ENCODE data around the gene TIPARP. TPM values are rescaled to one million over a fixed set of nuclear protein-coding genes. Genes with fewer than 3 reads are reported as not detected.
A peak's percentile ranks its signal among the peaks of the same experiment; 100 is the strongest.
"Not testable (repeated sequence)": the region's sequence is repeated elsewhere in the genome, so short reads cannot be mapped to it uniquely, and the experiment has no call there.

The TIPARP gene
- total RNA-seq, 4 donors from 2014 or later = 61.9 to 94.8 (median 78.5) TPM

DNA sequence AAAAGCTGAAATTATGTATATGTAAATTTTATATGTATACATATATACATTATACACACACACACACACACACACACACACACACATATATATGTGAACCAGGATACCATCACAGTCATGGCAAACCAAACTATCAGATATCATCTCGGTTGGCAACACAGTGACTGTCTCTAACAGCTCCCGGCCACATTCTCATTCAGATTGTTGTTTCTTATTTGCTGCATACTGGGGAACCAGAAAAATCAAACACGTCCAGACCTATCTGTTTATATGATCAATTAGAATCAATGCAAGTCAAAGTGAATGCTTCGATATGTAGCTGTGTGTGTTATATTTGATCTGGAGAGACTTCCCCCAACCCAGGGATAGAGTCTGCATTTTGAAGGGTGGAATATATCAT, 61.1 kb downstream of the TIPARP start:
- peak; percentile 31 for DNase-seq (ENCODE audit: extremely low spot score)
- H3K9me3 ChIP-seq = no peaks in the 10 kb centered on the region
- TF ChIP-seq EP300 (IDR thresholded peaks at IDR 0.05) = no peak
- no peak for TF ChIP-seq POLR2A (IDR thresholded peaks at IDR 0.05; ENCODE audit: low read depth)
- TF ChIP-seq, protein P1, sequence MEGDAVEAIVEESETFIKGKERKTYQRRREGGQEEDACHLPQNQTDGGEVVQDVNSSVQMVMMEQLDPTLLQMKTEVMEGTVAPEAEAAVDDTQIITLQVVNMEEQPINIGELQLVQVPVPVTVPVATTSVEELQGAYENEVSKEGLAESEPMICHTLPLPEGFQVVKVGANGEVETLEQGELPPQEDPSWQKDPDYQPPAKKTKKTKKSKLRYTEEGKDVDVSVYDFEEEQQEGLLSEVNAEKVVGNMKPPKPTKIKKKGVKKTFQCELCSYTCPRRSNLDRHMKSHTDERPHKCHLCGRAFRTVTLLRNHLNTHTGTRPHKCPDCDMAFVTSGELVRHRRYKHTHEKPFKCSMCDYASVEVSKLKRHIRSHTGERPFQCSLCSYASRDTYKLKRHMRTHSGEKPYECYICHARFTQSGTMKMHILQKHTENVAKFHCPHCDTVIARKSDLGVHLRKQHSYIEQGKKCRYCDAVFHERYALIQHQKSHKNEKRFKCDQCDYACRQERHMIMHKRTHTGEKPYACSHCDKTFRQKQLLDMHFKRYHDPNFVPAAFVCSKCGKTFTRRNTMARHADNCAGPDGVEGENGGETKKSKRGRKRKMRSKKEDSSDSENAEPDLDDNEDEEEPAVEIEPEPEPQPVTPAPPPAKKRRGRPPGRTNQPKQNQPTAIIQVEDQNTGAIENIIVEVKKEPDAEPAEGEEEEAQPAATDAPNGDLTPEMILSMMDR (IDR thresholded peaks at IDR 0.05) = no peak
- no peak for TF ChIP-seq POLR2AphosphoS5 (IDR thresholded peaks at IDR 0.05)
- no peak overlapping the region for H3K27ac ChIP-seq (replicated peaks in 1 of 4)
- H3K27me3 ChIP-seq = no peaks in the 10 kb centered on the region
- no peak overlapping the region for H3K4me3 ChIP-seq
- no peaks in the 10 kb centered on the region for H3K36me3 ChIP-seq
- intact Hi-C loops (cut with DNase I) = no loop called here
- no peaks in the 10 kb centered on the region for H3K4me1 ChIP-seq
- 63% methylated on average over 4 of the region's 4 CpGs for WGBS

DNA sequence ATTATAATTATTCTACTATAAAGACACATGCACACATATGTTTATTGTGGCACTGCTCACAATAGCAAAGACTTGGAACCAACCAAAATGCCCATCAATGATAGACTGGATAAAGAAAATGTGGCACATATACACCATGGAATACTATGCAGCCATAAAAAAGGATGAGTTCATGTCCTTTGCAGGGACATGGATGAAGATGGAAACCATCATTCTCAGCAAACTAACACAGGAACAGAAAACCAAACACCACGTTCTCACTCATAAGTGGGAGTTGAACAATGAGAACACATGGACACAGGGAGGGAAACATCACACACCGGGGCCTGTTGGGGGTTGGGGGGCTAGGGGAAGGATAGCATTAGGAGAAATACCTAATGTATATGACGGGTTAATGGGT, 62.7 kb downstream of the TIPARP start:
- H3K4me3 ChIP-seq; H3K27me3 ChIP-seq; H3K36me3 ChIP-seq; H3K4me1 ChIP-seq; H3K9me3 ChIP-seq; DNase-seq (ENCODE audit: extremely low spot score); intact Hi-C loops (cut with DNase I); H3K27ac ChIP-seq (replicated peaks in 1 of 4): not testable (repeated sequence)
- WGBS = 92% methylated on average over 3 of the region's 3 CpGs

DNA sequence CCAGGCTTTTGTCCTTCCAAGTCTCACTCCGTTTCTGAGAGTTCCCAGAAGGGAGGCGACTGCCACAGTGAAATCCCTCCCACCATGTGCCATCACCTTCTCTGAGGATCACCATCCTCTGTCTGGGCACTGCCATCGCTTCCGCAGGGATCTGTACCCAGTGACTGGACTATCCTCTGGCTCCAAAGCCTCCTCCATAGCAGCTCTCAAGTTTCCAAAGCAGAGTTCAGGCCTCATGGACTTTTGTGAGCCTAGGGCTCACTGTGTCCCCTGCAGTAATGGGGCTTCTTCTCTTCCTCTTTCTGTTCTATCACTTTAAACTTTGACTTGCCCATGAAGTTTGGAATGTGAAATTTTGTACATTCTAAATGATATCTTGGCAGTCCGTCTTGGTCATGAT, 63.9 kb downstream of the TIPARP start:
- H3K27ac ChIP-seq (replicated peaks in 1 of 4) = no peak overlapping the region
- WGBS = 88% methylated on average over 5 of the region's 5 CpGs
- intact Hi-C loops (cut with DNase I) = no loop called here
- H3K4me3 ChIP-seq = no peak overlapping the region
- TF ChIP-seq, protein P1 (IDR thresholded peaks at IDR 0.05) = no peak
- TF ChIP-seq EP300 (IDR thresholded peaks at IDR 0.05) (no peak), POLR2AphosphoS5 (IDR thresholded peaks at IDR 0.05) (no peak), POLR2A (IDR thresholded peaks at IDR 0.05; ENCODE audit: low read depth) (no peak)
- H3K36me3 ChIP-seq = no peaks in the 10 kb centered on the region
- DNase-seq (ENCODE audit: extremely low spot score) = peak; percentile 62
- H3K4me1 ChIP-seq = no peaks in the 10 kb centered on the region
- H3K27me3 ChIP-seq = no peaks in the 10 kb centered on the region
- H3K9me3 ChIP-seq = no peaks in the 10 kb centered on the region

DNA sequence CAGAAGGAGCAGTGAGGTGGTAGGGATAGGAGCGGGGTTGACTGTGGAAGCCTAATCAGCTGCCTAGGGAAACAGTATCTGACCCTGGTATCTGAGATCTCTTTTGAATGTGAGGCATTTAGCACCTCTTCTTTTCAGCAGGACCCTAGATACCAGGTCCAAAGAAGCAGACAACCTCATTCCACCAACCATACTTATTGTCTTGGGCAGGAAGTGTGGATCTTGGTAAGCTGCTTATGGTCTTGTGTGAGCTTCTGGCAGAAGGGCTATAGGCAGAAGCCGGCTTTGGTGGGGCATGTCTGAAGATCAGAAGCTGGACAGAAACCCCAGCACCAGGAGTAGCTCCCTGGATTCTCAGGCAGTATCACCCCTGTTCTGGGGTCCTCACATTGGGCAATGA, 65.6 kb downstream of the TIPARP start:
- peak; percentile 68 for DNase-seq (ENCODE audit: extremely low spot score)
- Histone ChIP-seq H3K27me3 (no peaks in the 10 kb centered on the region), H3K4me3 (no peak overlapping the region), H3K27ac (replicated peaks in 1 of 4) (no peak overlapping the region), H3K4me1 (no peaks in the 10 kb centered on the region), H3K36me3 (no peaks in the 10 kb centered on the region), H3K9me3 (no peaks in the 10 kb centered on the region)
- whole genome bisulfite sequencing = 100% methylated on average over 2 of the region's 2 CpGs
- TF ChIP-seq, protein P1 (IDR thresholded peaks at IDR 0.05) = no peak
- TF ChIP-seq POLR2A (IDR thresholded peaks at IDR 0.05; ENCODE audit: low read depth) (no peak), POLR2AphosphoS5 (IDR thresholded peaks at IDR 0.05) (no peak), EP300 (IDR thresholded peaks at IDR 0.05) (no peak)
- intact Hi-C loops (cut with DNase I) = no loop called here

DNA sequence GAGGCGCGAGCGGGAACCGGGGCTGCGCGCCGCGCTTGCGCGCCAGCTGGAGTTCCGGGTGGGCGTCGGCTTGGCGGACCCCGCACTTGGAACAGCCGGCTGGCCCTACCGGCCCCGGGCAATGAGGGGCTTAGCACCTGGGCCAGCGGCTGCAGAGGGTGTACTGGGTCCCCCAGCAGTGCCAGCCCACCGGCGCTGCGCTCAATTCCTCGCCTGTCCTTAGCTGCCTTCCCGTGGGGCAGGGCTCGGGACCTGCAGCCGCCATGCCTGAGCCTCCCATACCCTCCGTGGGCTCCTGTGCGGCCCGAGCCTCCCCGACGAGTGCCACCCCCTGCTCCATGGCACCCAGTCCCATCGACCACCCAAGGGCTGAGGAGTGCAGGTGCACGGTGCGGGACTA, 66.2 kb downstream of the TIPARP start:
- H3K4me1 ChIP-seq; H3K9me3 ChIP-seq; H3K36me3 ChIP-seq; intact Hi-C loops (cut with DNase I); H3K4me3 ChIP-seq; H3K27ac ChIP-seq (replicated peaks in 1 of 4); H3K27me3 ChIP-seq: not testable (repeated sequence)
- 98% methylated on average over 18 of the region's 34 CpGs for WGBS
- peak; percentile 12 for DNase-seq (ENCODE audit: extremely low spot score)

DNA sequence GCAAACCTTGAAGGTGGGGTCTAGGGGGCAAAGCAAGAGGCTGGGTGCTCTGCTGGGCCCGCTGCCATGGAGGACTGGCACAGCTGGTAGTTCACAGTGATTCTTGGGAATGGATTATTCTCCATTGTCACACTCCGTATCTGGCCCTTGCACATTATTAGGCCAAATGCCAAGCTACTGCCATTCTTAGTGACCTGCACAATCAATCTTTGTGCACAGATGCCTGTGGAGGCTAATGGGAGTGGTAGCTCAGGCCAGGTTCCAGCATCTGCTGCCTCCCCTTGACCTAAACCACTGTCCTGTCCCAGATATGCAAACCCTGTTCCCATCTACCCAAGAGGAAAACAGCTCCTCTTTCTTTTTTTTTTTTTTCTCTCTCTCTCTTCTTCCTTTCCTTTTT, 67.5 kb downstream of the TIPARP start:
- intact Hi-C loops (cut with DNase I) = no loop called here
- Histone ChIP-seq H3K27ac (replicated peaks in 1 of 4) (no peak overlapping the region), H3K4me3 (no peak overlapping the region), H3K9me3 (no peaks in the 10 kb centered on the region), H3K27me3 (no peaks in the 10 kb centered on the region), H3K36me3 (no peaks in the 10 kb centered on the region), H3K4me1 (peaks cover 0 to 11% (median 6%) of the 10 kb centered on the region in 4 donors)
- 100% methylated on average over 1 of the region's 2 CpGs for WGBS
- TF ChIP-seq POLR2AphosphoS5 (IDR thresholded peaks at IDR 0.05) (no peak), POLR2A (IDR thresholded peaks at IDR 0.05; ENCODE audit: low read depth) (no peak), EP300 (IDR thresholded peaks at IDR 0.05) (no peak)
- TF ChIP-seq, protein P1 (IDR thresholded peaks at IDR 0.05) = no peak
- no peak for DNase-seq (ENCODE audit: extremely low spot score)

All from esophagus muscularis mucosa (tissue), 4 donors.